SIG-M5 treated with dmso at 0.1 percent for 504 hours (cell line): ENCODE measurements around the gene SPO11.

Experiments
- DNase-seq: peaks from one replicate; lab custom pipeline; 2025; ENCODE audit not compliant: unreplicated experiment; lab: John Stamatoyannopoulos, UW

The SPO11 gene

DNA sequence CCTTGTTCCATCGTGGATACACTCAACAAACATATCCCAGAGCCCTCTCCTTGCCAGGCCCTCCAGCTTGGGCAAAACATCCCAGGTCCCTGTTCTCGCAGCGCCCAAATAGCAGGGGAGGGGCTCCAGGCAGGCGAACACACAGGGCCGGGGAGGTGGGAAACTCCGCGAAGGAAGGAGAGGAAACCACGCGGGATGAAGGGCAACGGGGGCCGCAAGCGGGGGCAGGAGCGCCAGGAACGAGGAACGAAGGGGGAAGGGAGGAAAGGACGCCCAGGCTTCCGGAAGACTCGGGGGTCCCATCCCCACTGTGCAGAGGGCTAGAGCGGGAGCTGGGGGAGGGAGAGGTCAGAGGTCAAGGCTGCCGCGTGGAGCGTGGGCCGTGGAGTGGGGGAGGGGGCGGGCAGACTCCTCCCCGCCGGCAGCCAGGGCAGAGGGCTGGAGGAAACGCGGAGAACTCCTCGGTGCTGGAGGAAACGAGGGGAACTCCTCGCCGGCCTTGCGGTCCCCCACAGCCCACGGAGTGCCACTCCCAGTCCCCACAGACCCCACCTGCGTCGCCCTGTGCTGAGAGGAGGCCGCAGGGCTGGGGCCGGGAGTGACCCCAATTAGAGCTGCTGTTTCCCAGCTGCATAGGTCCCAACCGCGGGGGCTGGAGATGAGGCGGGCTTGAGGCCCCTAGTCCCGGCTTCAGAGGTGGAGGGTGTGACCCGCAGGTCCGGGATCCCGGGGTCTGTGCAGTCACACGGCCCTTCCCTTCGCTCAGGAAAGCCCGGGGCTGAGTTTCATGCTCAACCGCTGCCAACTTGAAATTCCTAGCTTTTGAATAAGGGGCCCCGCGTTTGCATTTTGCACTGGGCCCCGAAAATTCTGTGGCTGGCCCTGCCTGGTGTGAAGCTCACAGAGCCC is 60.3 kb downstream of the SPO11 start:
- peak; percentile 72 for DNase-seq

DNA sequence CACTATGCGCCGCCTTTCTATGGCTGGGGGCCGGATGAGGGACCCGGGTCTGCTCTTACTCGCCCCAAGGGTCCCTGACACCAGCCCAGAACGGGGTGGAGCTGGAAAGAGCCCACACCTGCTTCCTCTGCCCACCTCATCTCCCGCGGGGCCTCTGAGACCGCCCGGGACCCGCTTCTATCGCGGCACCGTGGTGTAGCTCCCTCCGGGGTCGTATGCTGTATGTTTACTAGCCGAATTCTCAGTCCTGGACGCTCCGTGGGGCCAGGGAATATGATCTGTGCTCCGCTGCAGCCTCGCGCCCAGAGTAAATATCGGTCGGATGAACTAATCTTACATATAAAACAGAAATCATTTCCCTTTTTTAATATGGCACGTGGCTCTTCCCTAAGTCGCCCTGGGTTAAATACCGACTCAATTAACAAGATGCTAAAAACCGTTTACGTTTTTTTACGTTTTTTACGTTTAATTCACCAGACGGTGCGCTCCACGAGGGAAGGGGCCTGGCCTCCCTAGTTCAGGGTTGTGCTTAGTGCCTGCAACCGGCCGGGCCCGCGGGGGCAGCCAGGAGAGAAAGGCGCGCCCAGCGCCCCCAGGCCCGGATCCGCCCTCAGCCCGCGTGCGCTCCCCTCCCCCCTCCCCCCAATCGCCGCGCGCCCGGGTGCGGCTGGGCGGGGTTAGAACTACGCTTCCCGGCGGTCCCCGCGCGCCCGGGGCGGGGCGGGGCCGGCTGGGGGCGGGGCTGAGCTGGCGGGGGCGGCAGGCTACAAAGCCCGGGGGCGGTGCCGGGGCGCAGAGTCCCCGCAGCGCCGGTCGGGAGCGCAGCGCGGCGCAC is 61.2 kb downstream of the SPO11 start, which contains the start of gene RBM38:
Gene RBM38 (plus strand): TSS at position 793 of the 835 bp plus-strand sequence. CDS start 186 bp downstream, outside the sequence.
- peak; percentile 73 for DNase-seq

DNA sequence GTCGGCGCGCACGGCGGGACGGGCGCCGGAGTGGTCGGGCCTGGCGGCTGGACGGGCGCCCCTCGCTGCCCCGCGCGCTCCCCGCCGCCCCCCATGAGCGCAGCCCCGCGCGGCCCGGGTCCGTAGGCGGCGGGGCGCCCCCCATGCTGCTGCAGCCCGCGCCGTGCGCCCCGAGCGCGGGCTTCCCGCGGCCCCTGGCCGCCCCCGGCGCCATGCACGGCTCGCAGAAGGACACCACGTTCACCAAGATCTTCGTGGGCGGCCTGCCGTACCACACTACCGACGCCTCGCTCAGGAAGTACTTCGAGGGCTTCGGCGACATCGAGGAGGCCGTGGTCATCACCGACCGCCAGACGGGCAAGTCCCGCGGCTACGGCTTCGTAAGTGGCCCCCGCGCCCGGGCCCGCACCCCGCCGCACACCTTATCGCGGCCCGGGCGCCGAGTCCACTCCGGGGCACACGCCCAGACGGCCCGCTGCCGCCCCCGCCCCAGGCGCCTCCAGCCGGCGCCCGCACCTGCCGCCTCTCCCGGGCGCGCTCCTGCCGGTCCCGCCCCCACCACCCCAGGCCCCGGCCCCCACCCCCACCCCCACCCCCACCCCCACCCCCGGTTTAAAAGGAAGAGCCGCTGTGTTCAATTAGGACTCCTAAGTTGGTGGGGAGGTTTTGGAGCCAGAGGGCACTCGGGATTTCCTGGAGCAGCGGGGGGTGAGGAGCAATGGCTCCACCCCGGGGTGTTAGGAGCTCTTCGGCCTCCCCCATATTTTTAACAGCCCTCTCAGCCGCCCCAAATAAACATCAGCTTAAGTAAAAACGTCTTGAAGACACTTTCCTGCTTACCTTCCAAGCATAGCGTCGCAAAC is 62.1 kb downstream of the SPO11 start:
- peak; percentile 35 for DNase-seq

DNA sequence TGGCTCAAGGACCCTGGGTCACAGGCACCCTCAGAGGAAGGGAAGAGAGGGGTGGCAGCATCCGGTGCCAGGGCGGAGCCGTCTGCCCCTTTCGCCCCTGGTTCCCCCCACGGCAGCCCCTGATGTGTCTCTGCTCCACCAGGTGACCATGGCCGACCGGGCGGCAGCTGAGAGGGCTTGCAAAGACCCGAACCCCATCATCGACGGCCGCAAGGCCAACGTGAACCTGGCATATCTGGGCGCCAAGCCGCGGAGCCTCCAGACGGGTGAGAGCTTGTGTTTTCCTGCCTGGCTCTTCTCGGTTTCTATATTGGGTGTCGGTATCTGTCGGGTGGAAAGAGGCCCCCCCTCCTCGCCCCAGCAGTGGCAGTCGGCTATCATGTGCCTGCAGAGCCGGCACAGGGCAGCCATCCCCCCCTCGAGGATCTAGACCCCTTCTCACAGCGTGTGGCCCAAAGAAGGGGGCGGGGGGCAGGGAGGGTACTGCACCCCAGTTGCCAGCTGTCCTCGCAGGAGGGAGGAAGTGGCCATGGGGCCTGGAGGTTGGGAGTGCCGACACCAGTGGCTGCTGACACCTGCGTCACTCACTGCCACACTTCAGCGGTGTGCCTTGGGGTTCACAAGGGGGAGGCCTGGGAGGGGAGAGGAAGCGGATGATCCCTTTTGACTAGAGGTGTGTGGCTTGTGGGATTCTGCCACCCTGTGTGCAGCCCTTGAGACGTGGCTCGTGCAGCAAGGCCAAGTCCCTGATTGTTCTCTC is 63.1 kb downstream of the SPO11 start:
- DNase-seq: peak; percentile 49
